GM18526 (cell line): Measurements from ENCODE around the gene ZBTB16.

Experiments
- POLR2A ChIP-seq: IDR thresholded peaks from 3 replicates; pipeline ENCODE4 v1.6.1; 2011; ENCODE audit not compliant: insufficient read length; ENCODE audit errors: extremely low read depth

ZBTB16 gene

GRCh38 chr11:114073007-114073827, 13.7 kb downstream of the ZBTB16 start:
- TF ChIP-seq POLR2A: no peak

- TF ChIP-seq POLR2A: no peak
Observed at GRCh38 chr11:114073828-114074381, 14.4 kb downstream of the ZBTB16 start.

DNA sequence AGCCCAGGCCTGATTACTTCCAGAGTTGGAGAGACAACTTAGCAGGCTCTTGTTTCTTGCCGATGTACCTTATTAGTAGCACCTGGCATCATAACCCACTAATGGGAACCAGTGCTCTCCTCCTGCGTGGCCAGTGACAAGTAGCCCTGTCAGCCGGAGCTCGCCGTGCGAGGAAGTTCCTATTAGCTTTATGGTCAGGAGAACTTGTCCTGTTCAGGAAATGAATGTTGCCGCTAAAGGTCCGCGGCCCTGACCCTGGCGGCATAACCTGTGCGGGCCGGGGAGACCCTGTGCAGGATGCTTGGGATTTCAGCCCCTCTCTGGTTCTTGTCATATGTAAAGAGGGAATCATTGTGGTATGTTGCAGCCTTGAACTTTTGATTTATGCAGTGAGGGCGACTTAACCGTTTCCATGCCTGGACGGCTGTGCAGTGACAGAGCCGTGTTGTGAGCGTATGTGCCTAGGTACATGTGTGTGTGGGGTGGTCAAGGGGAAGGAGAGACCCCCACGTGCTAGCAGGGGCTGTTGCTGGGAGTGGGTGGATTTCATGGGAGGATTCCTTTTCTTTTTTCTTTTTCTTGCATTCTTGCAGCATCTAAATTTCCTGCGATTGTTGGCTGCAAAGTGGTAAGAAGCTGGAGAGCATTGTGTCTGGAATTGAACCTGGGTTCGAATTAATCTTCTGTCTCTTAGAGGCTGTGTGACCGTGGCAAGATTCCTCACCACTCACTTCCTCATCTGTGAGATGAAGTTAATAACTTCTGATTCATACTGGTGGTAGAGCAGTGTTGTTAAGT, 15.2 kb downstream of the ZBTB16 start:
- TF ChIP-seq POLR2A: no peak

DNA sequence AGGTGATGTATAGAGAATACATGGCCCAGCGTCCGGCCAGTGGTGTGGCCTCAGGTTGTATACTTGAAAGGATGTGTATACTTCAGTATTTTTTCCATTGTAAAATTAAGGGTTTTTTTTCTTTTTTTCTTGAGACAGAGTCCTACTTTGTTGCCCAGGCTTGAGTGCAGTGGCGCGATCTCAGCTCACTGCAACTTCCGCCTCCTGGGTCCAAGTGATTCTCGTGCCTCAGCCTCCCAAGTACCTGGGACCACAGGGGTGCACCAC, 15.8 kb downstream of the ZBTB16 start:
- TF ChIP-seq POLR2A: no peak

DNA sequence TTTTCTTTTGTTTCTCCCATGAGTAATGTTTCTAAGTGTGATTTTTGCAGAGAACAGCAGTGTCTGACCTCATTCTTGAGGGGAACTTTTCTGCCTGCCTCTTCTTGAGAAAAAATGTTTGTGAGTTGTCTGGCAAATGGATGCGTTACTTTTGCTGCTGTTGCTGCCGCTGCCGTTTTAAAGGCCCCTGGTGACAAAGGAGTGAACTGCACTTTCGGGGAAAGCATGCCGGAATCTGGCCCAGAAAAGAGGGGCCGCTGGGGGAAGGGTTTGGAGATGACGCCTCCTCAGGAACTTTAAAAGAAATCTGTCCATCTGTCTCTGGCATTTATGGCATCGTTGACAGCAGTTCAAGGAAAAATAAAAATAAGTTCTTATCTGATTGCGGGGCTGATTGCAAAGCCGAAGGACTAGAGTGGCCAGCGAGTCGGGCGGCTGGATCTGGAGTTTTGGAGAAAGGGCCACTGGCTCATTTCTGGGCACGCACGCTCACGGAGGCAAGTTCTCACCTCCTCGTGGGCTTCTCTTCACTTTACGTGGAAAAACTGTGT, 16.5 kb downstream of the ZBTB16 start:
- no peak for TF ChIP-seq POLR2A

GRCh38 chr11:114076921-114077331, 17.4 kb downstream of the ZBTB16 start:
- no peak for TF ChIP-seq POLR2A

DNA sequence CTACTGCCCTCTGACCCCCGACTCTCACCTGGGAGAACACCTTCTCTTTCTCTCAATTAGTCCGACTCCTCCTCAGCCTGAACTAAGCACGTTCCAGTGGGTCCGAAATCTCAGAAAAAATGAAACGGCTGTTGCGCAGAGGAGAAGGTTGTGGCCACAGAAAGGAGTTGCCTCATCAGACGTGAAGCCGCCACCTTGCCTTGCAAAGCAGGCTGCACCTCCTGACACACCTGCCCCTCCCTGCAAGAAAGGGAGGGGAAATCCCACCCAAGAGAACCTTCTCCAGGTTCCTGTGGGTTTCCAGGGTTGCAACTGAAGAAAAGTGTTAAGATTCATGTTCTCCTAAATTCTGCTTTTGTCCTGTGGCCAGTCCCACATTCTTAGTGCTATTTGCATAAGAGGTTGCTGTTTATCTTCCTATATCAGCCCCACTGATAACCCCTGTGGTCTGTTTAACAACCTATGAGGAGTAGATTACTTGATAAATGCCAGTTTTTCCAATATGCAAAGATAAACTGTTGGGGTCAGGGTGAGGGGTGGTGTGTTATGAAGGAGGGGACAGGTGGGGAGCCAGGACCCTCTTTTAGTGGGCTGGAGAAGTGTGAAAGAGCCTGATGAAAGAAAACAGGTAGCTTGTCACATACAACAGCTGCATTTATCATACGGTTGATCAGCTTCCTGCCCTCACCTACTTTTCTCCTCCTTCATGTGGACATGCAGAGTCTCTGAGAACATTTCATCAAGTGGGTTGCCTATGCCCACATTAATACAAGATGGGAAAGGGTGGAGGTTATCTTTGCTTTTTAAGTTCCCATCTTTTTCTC, 18.2 kb downstream of the ZBTB16 start:
- no peak for TF ChIP-seq POLR2A

- TF ChIP-seq POLR2A: no peak
Observed at GRCh38 chr11:114078423-114078822, 18.9 kb downstream of the ZBTB16 start.

DNA sequence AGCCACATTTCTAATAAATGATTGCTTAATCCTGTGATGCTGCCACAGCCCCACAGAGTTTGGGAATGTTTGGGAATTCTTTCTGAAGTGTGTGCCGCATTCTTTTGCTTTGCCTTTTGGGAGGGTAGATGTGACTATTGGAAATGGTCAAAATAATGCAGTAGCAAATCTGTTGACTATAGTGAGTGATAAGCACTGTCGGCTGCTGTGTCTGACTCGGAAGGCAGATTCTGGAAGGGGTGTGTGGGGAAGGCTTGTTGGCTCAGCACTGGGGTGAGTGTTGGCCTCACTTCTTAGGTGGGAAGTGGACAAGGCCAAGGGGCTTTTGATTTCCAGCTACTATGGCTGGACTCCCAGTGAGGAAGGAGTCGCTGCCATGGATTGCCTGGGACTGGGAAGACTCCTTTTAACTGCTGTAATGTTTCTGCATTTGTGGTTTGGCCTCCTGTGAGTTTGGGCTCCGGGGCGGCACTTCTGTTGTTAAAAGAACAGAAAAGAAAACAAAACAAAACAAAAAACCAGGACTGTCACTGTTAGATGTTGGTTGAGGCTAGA, 20.1 kb downstream of the ZBTB16 start:
- TF ChIP-seq POLR2A: no peak

DNA sequence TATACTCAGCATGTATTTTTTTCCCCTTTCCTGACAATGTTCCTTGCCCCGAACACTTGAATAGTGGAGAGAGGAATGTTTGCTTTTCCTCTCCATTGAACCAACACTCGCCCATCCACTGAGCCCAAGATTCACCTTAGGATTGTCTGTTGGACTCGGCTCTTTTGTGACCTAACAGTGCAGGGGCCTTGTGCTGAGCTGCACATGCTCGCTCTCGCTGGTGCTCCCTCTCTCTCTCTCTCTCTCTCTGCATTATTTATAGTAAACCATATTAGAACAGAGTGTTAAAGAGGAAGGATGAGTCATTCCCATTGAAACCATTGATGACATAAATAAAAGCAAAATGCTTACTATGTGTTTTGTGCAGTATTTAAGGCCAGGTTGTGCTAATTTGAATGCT, 20.7 kb downstream of the ZBTB16 start:
- TF ChIP-seq POLR2A: no peak

GRCh38 chr11:114080769-114081168, 21.3 kb downstream of the ZBTB16 start:
- TF ChIP-seq POLR2A: no peak

- no peak for TF ChIP-seq POLR2A
Observed at GRCh38 chr11:114081641-114082414, 22.3 kb downstream of the ZBTB16 start.

DNA sequence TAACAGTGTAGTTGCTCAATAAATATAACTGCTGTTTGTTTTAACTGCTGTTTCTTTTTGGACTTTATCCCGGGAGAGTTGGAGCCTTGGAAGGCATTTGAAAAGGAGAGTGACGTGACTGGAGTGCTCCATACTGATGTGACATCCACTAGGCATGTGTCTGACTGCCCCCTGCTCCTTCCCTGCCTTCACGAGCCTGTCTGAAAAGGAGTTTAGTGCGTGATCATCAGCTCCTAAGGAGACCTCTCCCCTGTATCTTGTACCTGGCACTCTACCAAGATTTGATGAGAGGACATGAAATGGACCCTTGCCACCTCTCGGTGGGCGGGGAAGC, 22.9 kb downstream of the ZBTB16 start:
- no peak for TF ChIP-seq POLR2A

GRCh38 chr11:114082767-114083181, 23.3 kb downstream of the ZBTB16 start:
- TF ChIP-seq POLR2A: no peak
